ENCODE data around the gene APLF. TPM values are rescaled to one million over a fixed set of nuclear protein-coding genes. Genes with fewer than 3 reads are reported as not detected.
"Not testable (repeated sequence)": the region's sequence is repeated elsewhere in the genome, so short reads cannot be mapped to it uniquely, and the experiment has no call there.

The APLF gene
- total RNA-seq, 3 donors from 2014 or later = 1.3 to 1.6 (median 1.3) TPM

GRCh38 chr2:68556381-68556780 lies 89.0 kb downstream of the APLF start:
- ATAC-seq (no peak), DNase-seq (no peak)
- H3K9me3 Mint-ChIP-seq = no peaks in the 10 kb centered on the region
- no peaks in the 10 kb centered on the region for H3K27me3 Mint-ChIP-seq (ENCODE audit: low read depth)
- no peaks in the 10 kb centered on the region for H3K4me1 Mint-ChIP-seq (ENCODE audit: low read depth)
- H3K4me3 Mint-ChIP-seq = no peak overlapping the region
- H3K36me3 Mint-ChIP-seq (ENCODE audit: insufficient read depth) = peaks cover under 1% of the 10 kb centered on the region

DNA sequence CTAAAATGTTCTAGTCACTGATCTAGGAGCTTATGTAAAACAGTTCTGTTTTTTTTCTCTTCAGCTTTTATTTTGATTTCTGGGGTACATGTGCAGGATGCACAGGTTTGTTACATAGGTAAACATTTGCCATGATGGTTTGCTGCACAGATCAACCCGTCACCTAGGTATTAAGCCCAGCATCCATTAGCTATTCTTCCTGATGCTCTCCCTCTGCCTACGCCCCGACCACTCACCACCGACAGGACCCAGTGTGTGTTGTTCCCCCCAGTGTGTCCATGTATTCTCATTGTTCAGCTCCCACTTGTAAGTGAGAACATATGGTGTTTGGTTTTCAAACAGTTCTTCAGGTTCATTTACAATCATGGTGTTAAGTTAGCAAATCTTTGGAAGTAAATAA lies 91.2 kb downstream of the APLF start:
- Mint-ChIP-seq H3K4me1 (ENCODE audit: low read depth) (no peaks in the 10 kb centered on the region), H3K36me3 (ENCODE audit: insufficient read depth) (peaks cover 1% of the 10 kb centered on the region), H3K27me3 (ENCODE audit: low read depth) (no peaks in the 10 kb centered on the region), H3K4me3 (no peak overlapping the region), H3K9me3 (no peaks in the 10 kb centered on the region)
- DNase-seq (no peak), ATAC-seq (no peak)

DNA sequence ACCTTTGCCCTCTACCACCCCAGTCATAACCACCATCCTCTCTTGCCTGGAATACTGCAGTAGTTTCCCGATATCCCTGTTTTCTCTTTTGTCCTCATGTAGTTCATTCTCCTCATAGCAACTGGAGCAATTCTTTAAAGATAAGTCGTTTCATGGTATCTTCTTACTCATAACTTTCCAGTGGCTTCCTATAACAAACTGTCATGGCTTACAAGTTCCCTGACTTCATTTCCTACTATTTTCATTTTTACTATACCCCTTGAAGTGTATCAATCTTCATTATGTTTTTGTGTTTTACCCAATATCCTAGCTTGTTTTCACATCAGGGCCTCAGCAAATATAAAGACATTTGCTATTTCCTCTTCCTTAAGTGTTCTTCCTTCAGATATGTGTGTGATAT lies 92.3 kb downstream of the APLF start:
- ATAC-seq = no peak
- DNase-seq = no peak
- Mint-ChIP-seq H3K4me3 (no peak overlapping the region), H3K4me1 (ENCODE audit: low read depth) (no peaks in the 10 kb centered on the region), H3K9me3 (no peaks in the 10 kb centered on the region), H3K27me3 (ENCODE audit: low read depth) (no peaks in the 10 kb centered on the region), H3K36me3 (ENCODE audit: insufficient read depth) (peaks cover 1% of the 10 kb centered on the region)

- Mint-ChIP-seq H3K4me1 (ENCODE audit: low read depth) (no peaks in the 10 kb centered on the region), H3K27me3 (ENCODE audit: low read depth) (no peaks in the 10 kb centered on the region), H3K36me3 (ENCODE audit: insufficient read depth) (peaks cover 1% of the 10 kb centered on the region), H3K4me3 (no peak overlapping the region), H3K9me3 (no peaks in the 10 kb centered on the region)
- DNase-seq (no peak), ATAC-seq (no peak)
Observed at GRCh38 chr2:68560545-68560944, 93.2 kb downstream of the APLF start.

DNA sequence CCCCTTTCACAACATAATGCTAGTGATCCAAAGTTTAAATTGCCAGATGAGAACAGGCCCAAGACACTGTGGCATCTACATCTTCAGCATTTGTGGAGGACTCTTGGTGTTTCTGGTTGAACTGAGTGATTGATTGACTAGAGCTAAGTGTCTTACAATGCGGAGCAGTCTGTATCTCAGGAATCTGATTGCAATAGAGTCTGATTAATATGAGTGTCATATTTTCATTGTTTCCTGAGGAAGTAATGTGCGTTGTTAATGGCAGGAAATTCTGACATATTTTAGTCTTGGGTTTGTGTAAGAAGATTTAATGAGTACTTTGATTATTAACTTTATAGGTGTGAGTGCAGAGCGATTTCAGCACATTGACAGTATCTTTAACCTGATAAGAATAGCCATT lies 94.0 kb downstream of the APLF start:
- H3K36me3 Mint-ChIP-seq (ENCODE audit: insufficient read depth) = peaks cover 1% of the 10 kb centered on the region
- ATAC-seq (no peak), DNase-seq (no peak)
- H3K4me1 Mint-ChIP-seq (ENCODE audit: low read depth) = no peaks in the 10 kb centered on the region
- H3K4me3 Mint-ChIP-seq = no peak overlapping the region
- H3K9me3 Mint-ChIP-seq = no peaks in the 10 kb centered on the region
- H3K27me3 Mint-ChIP-seq (ENCODE audit: low read depth) = no peaks in the 10 kb centered on the region

GRCh38 chr2:68562934-68563333 lies 95.5 kb downstream of the APLF start:
- no peak for DNase-seq
- Mint-ChIP-seq H3K4me1 (ENCODE audit: low read depth) (no peaks in the 10 kb centered on the region), H3K27me3 (ENCODE audit: low read depth) (no peaks in the 10 kb centered on the region), H3K9me3 (no peaks in the 10 kb centered on the region), H3K36me3 (ENCODE audit: insufficient read depth) (peaks cover 1% of the 10 kb centered on the region), H3K4me3 (no peak overlapping the region)
- no peak for ATAC-seq

DNA sequence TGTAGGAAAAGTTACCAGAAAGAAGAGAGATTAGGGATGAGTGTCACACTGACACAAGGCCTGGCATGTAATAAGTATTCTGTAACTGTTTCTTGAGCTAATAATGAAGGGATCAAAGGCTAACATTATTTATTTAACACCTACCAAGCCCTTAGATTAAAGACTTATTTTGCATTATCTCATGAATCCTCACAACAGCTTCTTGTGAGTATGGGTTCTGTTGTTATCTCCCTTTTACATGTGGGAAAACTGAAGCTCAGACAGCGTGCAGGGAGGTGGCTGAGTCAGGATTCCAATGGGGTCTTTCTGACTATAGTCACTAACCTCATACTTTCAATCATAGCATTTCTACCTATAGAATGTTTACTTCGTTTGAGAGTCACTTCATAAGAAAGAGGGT lies 97.0 kb downstream of the APLF start:
- no peak for DNase-seq
- peaks cover 2% of the 10 kb centered on the region for H3K36me3 Mint-ChIP-seq (ENCODE audit: insufficient read depth)
- no peaks in the 10 kb centered on the region for H3K27me3 Mint-ChIP-seq (ENCODE audit: low read depth)
- no peak overlapping the region for H3K4me3 Mint-ChIP-seq
- no peaks in the 10 kb centered on the region for H3K4me1 Mint-ChIP-seq (ENCODE audit: low read depth)
- no peaks in the 10 kb centered on the region for H3K9me3 Mint-ChIP-seq
- ATAC-seq = no peak

GRCh38 chr2:68565273-68565672 lies 97.9 kb downstream of the APLF start:
- no peaks in the 10 kb centered on the region for H3K4me1 Mint-ChIP-seq (ENCODE audit: low read depth)
- H3K9me3 Mint-ChIP-seq = no peaks in the 10 kb centered on the region
- ATAC-seq = no peak
- DNase-seq = no peak
- peaks cover 5% of the 10 kb centered on the region for H3K36me3 Mint-ChIP-seq (ENCODE audit: insufficient read depth)
- H3K4me3 Mint-ChIP-seq = no peak overlapping the region
- H3K27me3 Mint-ChIP-seq (ENCODE audit: low read depth) = no peaks in the 10 kb centered on the region

- DNase-seq = no peak
- Mint-ChIP-seq H3K27me3 (ENCODE audit: low read depth) (no peaks in the 10 kb centered on the region), H3K4me1 (ENCODE audit: low read depth) (no peaks in the 10 kb centered on the region), H3K9me3 (no peaks in the 10 kb centered on the region), H3K4me3 (no peak overlapping the region), H3K36me3 (ENCODE audit: insufficient read depth) (peaks cover 5% of the 10 kb centered on the region)
- no peak for ATAC-seq
Observed at GRCh38 chr2:68565858-68566257, 98.5 kb downstream of the APLF start.

DNA sequence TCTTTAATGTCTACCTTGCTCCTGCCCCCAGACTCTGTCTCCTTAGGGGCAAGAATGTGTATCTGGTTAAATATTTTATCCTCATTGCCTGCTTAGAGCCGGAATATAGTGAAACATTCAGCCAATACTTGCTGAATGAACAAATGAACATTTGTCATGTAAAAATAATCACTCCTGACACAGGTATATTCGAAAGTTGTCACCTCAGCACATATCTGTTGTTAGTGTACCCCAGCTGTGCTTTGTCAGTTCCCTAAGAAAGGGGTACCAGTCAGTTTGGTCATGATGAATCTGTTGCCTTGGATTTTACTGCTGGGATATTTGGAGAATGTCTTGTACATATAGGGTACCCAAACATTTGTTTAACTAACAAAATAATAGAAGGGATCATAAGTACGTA lies 99.0 kb downstream of the APLF start:
- H3K36me3 Mint-ChIP-seq (ENCODE audit: insufficient read depth) = peaks cover 4% of the 10 kb centered on the region
- no peaks in the 10 kb centered on the region for H3K27me3 Mint-ChIP-seq (ENCODE audit: low read depth)
- DNase-seq (no peak), ATAC-seq (no peak)
- H3K9me3 Mint-ChIP-seq = no peaks in the 10 kb centered on the region
- no peak overlapping the region for H3K4me3 Mint-ChIP-seq
- H3K4me1 Mint-ChIP-seq (ENCODE audit: low read depth) = no peaks in the 10 kb centered on the region

DNA sequence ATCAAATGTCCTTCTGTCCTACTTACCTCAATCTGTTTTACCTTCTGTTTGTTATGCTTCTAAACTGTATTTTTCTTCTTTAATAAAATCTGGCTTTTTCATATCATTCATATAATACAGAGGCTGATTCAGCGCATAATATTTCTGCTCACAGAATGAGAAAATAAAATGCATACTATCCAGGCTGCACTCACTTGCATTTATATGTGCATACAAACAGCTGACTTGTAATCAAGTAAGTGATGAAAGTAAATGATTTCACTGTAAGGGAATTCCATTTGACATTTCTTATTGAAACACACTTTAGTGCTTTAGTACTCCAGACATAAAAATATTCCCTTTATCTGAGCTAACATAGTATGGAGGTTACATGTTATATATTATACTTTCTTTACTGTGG lies 100.7 kb downstream of the APLF start:
- peaks cover 7% of the 10 kb centered on the region for H3K36me3 Mint-ChIP-seq (ENCODE audit: insufficient read depth)
- H3K4me1 Mint-ChIP-seq (ENCODE audit: low read depth) = no peaks in the 10 kb centered on the region
- no peak overlapping the region for H3K4me3 Mint-ChIP-seq
- ATAC-seq (no peak), DNase-seq (no peak)
- H3K27me3 Mint-ChIP-seq (ENCODE audit: low read depth) = no peaks in the 10 kb centered on the region
- H3K9me3 Mint-ChIP-seq = no peaks in the 10 kb centered on the region

DNA sequence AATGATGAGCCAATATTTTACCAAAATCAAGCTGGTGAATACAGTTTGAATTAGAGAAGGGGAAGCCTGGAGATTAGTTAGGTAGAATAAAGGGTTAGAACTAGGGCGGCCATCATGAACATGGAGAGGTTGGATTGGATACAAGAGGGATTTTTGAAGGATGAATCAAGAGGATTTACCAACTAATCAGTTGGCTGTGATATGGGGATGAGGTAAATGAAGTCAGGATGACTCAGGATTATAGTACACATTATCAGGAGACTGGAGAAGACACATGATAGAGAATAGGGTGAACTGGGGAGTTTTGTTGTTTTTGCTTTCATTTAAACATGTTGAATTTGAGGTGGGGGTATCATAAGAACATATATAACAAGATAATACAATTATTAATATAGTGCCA lies 102.2 kb downstream of the APLF start:
- Mint-ChIP-seq H3K36me3 (ENCODE audit: insufficient read depth) (peaks cover 12% of the 10 kb centered on the region), H3K9me3 (no peaks in the 10 kb centered on the region), H3K4me3 (no peak overlapping the region), H3K27me3 (ENCODE audit: low read depth) (no peaks in the 10 kb centered on the region), H3K4me1 (ENCODE audit: low read depth) (no peaks in the 10 kb centered on the region)
- ATAC-seq = no peak
- no peak for DNase-seq

- not testable (repeated sequence) for H3K9me3 Mint-ChIP-seq; H3K27me3 Mint-ChIP-seq (ENCODE audit: low read depth); H3K4me1 Mint-ChIP-seq (ENCODE audit: low read depth); ATAC-seq; H3K4me3 Mint-ChIP-seq; DNase-seq
- H3K36me3 Mint-ChIP-seq (ENCODE audit: insufficient read depth) = peaks cover 13% of the 10 kb centered on the region
Observed at GRCh38 chr2:68570434-68570833, 103.0 kb downstream of the APLF start.

GRCh38 chr2:68574202-68574791 lies 106.9 kb downstream of the APLF start:
- Mint-ChIP-seq H3K36me3 (ENCODE audit: insufficient read depth) (peaks cover 20% of the 10 kb centered on the region), H3K9me3 (peaks cover 2% of the 10 kb centered on the region), H3K4me3 (no peak overlapping the region), H3K27me3 (ENCODE audit: low read depth) (no peaks in the 10 kb centered on the region), H3K4me1 (ENCODE audit: low read depth) (no peaks in the 10 kb centered on the region)
- no peak for ATAC-seq
- DNase-seq = no peak

- Mint-ChIP-seq H3K4me1 (ENCODE audit: low read depth) (no peaks in the 10 kb centered on the region), H3K27me3 (ENCODE audit: low read depth) (no peaks in the 10 kb centered on the region), H3K9me3 (peaks cover 4% of the 10 kb centered on the region), H3K36me3 (ENCODE audit: insufficient read depth) (peaks cover 17% of the 10 kb centered on the region), H3K4me3 (no peak overlapping the region)
- DNase-seq (no peak), ATAC-seq (no peak)
Observed at GRCh38 chr2:68577183-68577582, 109.8 kb downstream of the APLF start.

GRCh38 chr2:68579689-68580088 lies 112.3 kb downstream of the APLF start:
- Mint-ChIP-seq H3K4me1 (ENCODE audit: low read depth) (no peaks in the 10 kb centered on the region), H3K9me3 (peaks cover 4% of the 10 kb centered on the region), H3K36me3 (ENCODE audit: insufficient read depth) (peaks cover 11% of the 10 kb centered on the region), H3K27me3 (ENCODE audit: low read depth) (no peaks in the 10 kb centered on the region), H3K4me3 (no peak overlapping the region)
- ATAC-seq (no peak), DNase-seq (no peak)

Measured in activated T-cell treated with anti-CD3 and anti-CD28 coated beads, Interleukin-2, amount 50 U/mL, for 4 hours (primary cell).